ENCODE results near the gene BAG3. TPM values are rescaled to one million over a fixed set of nuclear protein-coding genes. Genes with fewer than 3 reads are reported as not detected.

Gene BAG3
- total RNA-seq, 1 donor = 19.2 TPM

- H3K4me3 ChIP-seq (ENCODE audit: low read depth, low read length) = peak overlapping the region; percentile 73
- TF ChIP-seq, protein P1, sequence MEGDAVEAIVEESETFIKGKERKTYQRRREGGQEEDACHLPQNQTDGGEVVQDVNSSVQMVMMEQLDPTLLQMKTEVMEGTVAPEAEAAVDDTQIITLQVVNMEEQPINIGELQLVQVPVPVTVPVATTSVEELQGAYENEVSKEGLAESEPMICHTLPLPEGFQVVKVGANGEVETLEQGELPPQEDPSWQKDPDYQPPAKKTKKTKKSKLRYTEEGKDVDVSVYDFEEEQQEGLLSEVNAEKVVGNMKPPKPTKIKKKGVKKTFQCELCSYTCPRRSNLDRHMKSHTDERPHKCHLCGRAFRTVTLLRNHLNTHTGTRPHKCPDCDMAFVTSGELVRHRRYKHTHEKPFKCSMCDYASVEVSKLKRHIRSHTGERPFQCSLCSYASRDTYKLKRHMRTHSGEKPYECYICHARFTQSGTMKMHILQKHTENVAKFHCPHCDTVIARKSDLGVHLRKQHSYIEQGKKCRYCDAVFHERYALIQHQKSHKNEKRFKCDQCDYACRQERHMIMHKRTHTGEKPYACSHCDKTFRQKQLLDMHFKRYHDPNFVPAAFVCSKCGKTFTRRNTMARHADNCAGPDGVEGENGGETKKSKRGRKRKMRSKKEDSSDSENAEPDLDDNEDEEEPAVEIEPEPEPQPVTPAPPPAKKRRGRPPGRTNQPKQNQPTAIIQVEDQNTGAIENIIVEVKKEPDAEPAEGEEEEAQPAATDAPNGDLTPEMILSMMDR (IDR thresholded peaks at IDR 0.05; ENCODE audit: insufficient read depth, low read length) = no peak
Observed at GRCh38 chr10:119725517-119725827, 74.3 kb downstream of the BAG3 start.

DNA sequence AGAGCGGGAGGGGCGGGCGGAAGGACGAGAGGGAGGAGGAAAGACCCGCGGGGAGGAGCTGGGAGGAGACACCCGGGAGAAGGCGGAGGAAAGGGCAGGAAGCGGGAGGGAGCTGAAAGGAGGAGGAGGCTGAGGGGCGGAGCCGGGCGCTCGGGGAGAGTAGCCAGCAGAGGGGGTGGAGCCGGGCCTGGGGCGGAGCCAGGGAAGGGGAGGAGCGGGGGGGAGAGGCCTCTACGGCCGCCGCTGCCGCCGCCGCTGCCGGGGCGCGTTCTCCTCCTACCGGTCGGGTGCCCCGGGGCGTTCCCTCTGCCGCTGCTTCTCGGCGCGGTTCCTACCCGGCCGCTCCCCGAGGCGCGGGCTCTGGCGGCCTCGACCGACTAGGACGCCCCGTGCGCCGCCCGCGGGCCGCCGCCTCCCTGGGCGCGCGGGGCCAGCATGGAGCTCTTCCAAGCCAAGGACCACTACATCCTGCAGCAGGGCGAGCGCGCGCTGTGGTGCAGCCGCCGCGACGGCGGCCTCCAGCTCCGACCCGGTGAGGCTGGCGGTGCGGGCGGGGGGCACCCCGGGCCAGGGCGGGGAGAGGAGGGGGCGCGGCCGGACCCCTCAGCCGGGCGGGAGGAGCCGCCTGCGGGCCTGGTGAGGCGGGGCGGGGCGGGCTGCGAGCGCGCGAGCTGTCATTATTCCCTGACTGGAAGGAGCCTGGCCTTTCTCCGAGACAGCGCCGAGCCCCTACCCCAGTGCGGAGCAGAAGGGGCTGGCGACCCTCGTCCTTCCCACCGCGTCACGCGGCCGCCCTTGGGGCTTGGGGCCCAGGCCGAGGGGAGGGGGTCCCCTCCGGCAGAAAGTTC is 74.9 kb downstream of the BAG3 start, which contains the start of gene INPP5F:
Gene INPP5F, plus strand, starts transcription at position 223 of the 848 bp plus-strand sequence. Its CDS starts 213 bp downstream, at position 436.
- DNase-seq (ENCODE audit: low read depth) = peak; percentile 96
- TF ChIP-seq, protein P1 (IDR thresholded peaks at IDR 0.05; ENCODE audit: insufficient read depth, low read length) = peak; percentile 33
- H3K4me3 ChIP-seq (ENCODE audit: low read depth, low read length) = peak within 1 kb of the TSS; percentile 75

More at GRCh38 chr10:119725517-119725827, 74.3 kb downstream of the BAG3 start:
- no peak for DNase-seq (ENCODE audit: low read depth)

DNA sequence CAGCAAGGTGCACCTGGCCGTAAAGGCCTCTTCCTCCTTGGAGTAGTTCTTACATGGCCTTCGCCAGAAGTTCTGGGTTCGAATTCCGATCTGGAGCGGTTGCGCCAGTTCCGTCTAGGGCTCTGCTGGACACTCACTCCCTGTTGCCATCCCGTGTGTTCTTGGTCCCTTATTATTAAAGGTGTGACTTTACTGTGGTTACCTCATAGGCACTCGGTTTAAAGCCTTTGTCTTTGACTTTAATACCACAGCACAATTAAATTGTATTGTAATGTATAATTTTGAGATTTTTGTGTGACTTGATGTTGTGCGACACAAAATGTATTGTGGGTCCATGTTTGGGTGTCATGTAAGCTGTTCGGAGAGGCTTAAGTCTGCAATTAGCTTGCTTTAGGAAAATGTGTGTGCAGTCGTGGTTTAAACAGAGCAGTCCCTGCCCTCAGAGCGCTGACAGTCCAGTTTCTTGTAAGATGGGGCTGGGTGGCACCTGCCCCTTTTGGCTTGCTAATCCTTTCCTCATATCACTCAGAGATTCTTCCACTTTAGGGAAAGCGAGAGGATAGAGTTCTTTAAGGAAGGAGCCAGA is 75.6 kb downstream of the BAG3 start:
- no peak for DNase-seq (ENCODE audit: low read depth)
- TF ChIP-seq, protein P1 (IDR thresholded peaks at IDR 0.05; ENCODE audit: insufficient read depth, low read length) = no peak
- peak overlapping the region; percentile 75 for H3K4me3 ChIP-seq (ENCODE audit: low read depth, low read length)

Other genes with a start within 250 kb of the BAG3 start
- 42.0 and 42.4 TPM in 2 replicates for gene RGS10, start 108.7 kb upstream of the BAG3 start, total RNA-seq (ENCODE audit: low replicate concordance)
- gene TIAL1, start 54.4 kb upstream of the BAG3 start, total RNA-seq (ENCODE audit: low replicate concordance) = 48.7 and 60.1 TPM in 2 replicates
- gene INPP5F, start 74.7 kb downstream of the BAG3 start, total RNA-seq (ENCODE audit: low replicate concordance) = 14.1 and 22.2 TPM in 2 replicates
- gene MCMBP, start 221.5 kb downstream of the BAG3 start, total RNA-seq (ENCODE audit: low replicate concordance) = 31.4 and 74.3 TPM in 2 replicates
- gene SEC23IP, start 241.3 kb downstream of the BAG3 start, total RNA-seq (ENCODE audit: low replicate concordance) = 51.2 and 119 TPM in 2 replicates

All from fibroblast of the aortic adventitia (primary cell).